H1 (cell line): Measurements from ENCODE around the gene DNAJB7. TPM values are rescaled to one million over a fixed set of nuclear protein-coding genes. Genes with fewer than 3 reads are reported as not detected.
A peak's percentile ranks its signal among the peaks of the same experiment; 100 is the strongest.

Experiments used
- BCL11A ChIP-seq, 2 experiments: IDR thresholded peaks; one replicate each; pipeline ENCODE4 v1.6.1; 2011; ENCODE audit warnings: low read depth in 2 of 2, low read length in 2 of 2, mild to moderate bottlenecking in 2 of 2
- CTBP2 ChIP-seq: IDR thresholded peaks from 2 replicates; pipeline ENCODE4 v1.7.0; 2011; ENCODE audit warnings: borderline replicate concordance, mild to moderate bottlenecking, moderate library complexity, mixed read lengths, low read length; ENCODE audit not compliant: insufficient read depth, insufficient read length
- JUN ChIP-seq: IDR thresholded peaks from 2 replicates; pipeline ENCODE4 v1.6.1; 2011; ENCODE audit warnings: low read depth, mild to moderate bottlenecking, improper control_type of control experiment, low read length
- KDM4A ChIP-seq: IDR thresholded peaks from one replicate; pipeline ENCODE4 v1.7.1; 2012; ENCODE audit warnings: low read depth, mild to moderate bottlenecking, moderate library complexity, low read length, inconsistent platforms; ENCODE audit not compliant: severe bottlenecking
- POLR2A ChIP-seq, 2 experiments: IDR thresholded peaks; 1 replicate in 1 of 2; 2 replicates in 1 of 2; pipeline ENCODE4 v1.6.1; 2011; ENCODE audit warnings: low read depth in 2 of 2, low read length in 2 of 2, mild to moderate bottlenecking in 2 of 2; ENCODE audit errors: control extremely low read depth in 1 of 2
- POU5F1 ChIP-seq: IDR thresholded peaks from 2 replicates; pipeline ENCODE4 v1.6.1; 2011; ENCODE audit warnings: low read depth, mild to moderate bottlenecking, low read length, moderate library complexity
- SAP30 ChIP-seq: fragments of 300-600 bp; sonication (generic); IDR thresholded peaks from 2 replicates; pipeline ENCODE4 v1.7.1; 2012; ENCODE audit warnings: low read length, moderate library complexity, mild to moderate bottlenecking, inconsistent platforms; ENCODE audit not compliant: insufficient read depth, insufficient replicate concordance
- SIN3A ChIP-seq, 2 experiments: IDR thresholded peaks in 1 of 2; conservative IDR thresholded peaks in 1 of 2; 2 replicates each; pipeline ENCODE4 v1.6.1; 2011 to 2012; ENCODE audit warnings: low read length in 2 of 2, improper control_type of control experiment in 1 of 2, low read depth in 1 of 2, mild to moderate bottlenecking in 1 of 2
- TAF1 ChIP-seq: IDR thresholded peaks from 2 replicates; pipeline ENCODE4 v1.6.1; 2011; ENCODE audit warnings: mild to moderate bottlenecking, low read depth, low read length
- TBP ChIP-seq: IDR thresholded peaks from 2 replicates; pipeline ENCODE4 v1.6.1; 2011; ENCODE audit warnings: low read depth, low read length, improper control_type of control experiment
- TCF12 ChIP-seq: IDR thresholded peaks from 2 replicates; pipeline ENCODE4 v1.6.1; 2011; ENCODE audit warnings: low read depth, mild to moderate bottlenecking, low read length
- polyA plus RNA-seq, 7 experiments: library from polyadenylated mRNA; depleted of rRNA in 3 of 7; stranded (reverse) in 5 of 7; unstranded in 2 of 7; fragments of >200 nt in 5 of 7; fragments of 200-250 nt in 2 of 7; gene quantifications; 1 replicate in 5 of 7; 2 replicates in 1 of 7; 4 replicates in 1 of 7; pipeline versions ENCODE4 v1.2.1 to v1.2.3, GENCODE V29; 2011 to 2013; ENCODE audit warnings: missing spikeins in 2 of 7, mixed read lengths in 2 of 7
- total RNA-seq: library from RNA; stranded (reverse); fragmentation: NEBNext Ultra II Directional; extraction: Animal tissue kit (Norgen Biotek cat#: 25700); gene quantifications from 2 replicates; pipeline ENCODE4 v1.2.1, GENCODE V29; 2021
- TF ChIP-seq, protein P1 (sequence below): IDR thresholded peaks from 2 replicates; pipeline ENCODE4 v1.6.1; 2012; ENCODE audit warnings: inconsistent platforms

Gene DNAJB7
- total and polyA plus RNA-seq, 2 of the 8 experiments (the other 6 are each of a cell fraction or from before 2014, with no cell fraction given), result not detected

DNA sequence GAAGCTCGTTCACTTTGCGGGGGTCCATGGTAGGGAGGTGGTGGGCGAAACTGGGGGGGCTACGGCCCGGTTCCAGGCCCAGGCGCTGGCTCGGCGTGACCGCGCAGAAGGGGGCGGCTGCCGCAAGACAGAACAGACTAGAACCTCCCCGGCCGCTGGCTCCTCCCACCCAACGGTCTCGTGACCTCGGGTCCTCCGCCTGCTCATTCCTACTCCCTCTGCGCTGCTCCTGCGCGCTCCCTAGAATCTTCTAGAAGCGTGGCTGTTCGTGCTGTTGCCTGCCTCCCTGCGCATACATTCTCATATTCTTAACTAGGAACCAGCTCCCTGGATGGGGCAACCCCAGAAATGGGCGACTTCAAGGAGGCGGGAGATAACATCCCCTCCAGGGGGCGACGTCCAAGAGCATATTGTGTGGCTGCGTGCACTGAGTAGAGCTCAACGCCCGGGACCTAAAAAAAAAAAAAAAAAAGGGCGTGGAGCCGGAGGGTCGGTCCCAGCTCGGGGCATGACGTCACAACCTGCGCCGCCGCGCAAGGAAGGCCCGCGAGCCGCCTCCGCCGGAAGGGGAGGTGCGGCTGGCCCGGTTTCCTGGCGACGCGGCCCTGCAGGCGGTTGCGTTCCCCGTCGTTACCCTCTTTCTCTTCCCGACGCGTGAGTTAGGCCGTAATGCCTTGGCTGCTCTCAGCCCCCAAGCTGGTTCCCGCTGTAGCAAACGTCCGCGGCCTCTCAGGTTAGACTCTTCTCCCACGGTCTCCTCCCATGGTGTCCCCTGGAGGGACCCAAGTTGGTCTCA lies 5.2 kb downstream of the DNAJB7 start, which contains the start of the genes ST13 and XPNPEP3 (continued):
- TF ChIP-seq KDM4A, result peak; percentile 89
- TF ChIP-seq, protein P1, sequence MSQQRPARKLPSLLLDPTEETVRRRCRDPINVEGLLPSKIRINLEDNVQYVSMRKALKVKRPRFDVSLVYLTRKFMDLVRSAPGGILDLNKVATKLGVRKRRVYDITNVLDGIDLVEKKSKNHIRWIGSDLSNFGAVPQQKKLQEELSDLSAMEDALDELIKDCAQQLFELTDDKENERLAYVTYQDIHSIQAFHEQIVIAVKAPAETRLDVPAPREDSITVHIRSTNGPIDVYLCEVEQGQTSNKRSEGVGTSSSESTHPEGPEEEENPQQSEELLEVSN, result peak; percentile 42; the same call in 1 of the 2 replicates
- TF ChIP-seq JUN, result no peak
- TF ChIP-seq BCL11A (IDR thresholded peaks at IDR 0.05; ENCODE audit: low read depth in 2 of 2, low read length in 2 of 2), result no peak
- peak; percentile 59 for TF ChIP-seq TBP
- TF ChIP-seq SIN3A (conservative IDR thresholded peaks at IDR 0.05 in 1 of 2, IDR thresholded peaks at IDR 0.05 in 1 of 2; ENCODE audit: low read depth in 1 of 2, low read length in 2 of 2), result peak; percentile 66 to 90; a peak in 2 of 4 replicates
- no peak for TF ChIP-seq CTBP2
- peak; percentile 69 for TF ChIP-seq TAF1
- TF ChIP-seq POLR2A (IDR thresholded peaks at IDR 0.05; ENCODE audit: control extremely low read depth in 1 of 2, low read depth in 2 of 2, low read length in 2 of 2), result peak; percentile 81 to 91
- TF ChIP-seq TCF12, result no peak
- TF ChIP-seq POU5F1, result no peak
- no peak for TF ChIP-seq SAP30
- TF ChIP-seq, all 59 proteins: peak for 23
